ENCODE results near the gene DNAH7. TPM values are rescaled to one million over a fixed set of nuclear protein-coding genes. Genes with fewer than 3 reads are reported as not detected.

DNAH7 gene
- total and polyA plus RNA-seq, 2 experiments from 2014 or later, result 0.35 to 1.1 TPM

DNA sequence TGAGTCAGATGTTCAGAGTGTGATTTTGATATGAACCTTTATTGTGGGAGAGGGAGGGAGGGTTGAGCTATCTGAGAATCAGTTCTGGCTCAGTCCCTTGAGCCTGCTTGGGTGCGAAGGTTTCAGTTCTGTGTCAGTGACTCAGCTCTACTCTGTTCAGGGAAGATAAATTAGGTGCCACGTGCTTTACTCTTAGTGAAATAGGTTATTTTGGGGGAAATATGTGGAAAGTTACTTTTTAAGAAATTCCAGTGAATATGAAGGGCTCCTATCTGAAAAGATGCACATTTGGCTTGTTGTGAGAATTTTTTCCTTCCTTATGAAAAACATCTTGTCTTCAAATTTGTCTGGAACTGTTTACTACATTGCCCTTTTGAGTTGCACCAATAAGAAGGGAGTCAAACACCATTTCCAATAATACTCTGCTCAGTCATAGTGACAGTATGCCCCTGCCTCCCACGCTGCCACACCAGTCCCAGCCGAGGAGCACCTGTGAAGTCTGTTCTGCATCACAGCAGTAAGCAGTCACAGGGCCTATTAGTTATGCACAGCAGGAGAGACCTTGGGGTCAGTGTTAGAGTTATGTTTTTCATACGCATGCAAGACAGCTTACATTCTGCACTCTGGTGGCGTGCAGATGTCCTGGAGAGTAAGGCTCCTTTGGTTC lies 32.8 kb upstream of the DNAH7 start:
- Mint-ChIP-seq H3K9me3 (no peaks in the 10 kb centered on the region), H3K4me1 (peaks cover 24% of the 10 kb centered on the region), H3K27ac (peak overlapping the region; percentile 69), H3K27me3 (ENCODE audit: insufficient read depth, low read depth, poor library complexity) (no peaks in the 10 kb centered on the region), H3K36me3 (ENCODE audit: low read depth) (no peaks in the 10 kb centered on the region), H3K4me3 (no peak overlapping the region)
- Histone ChIP-seq H4K20me1 (replicated peaks; ENCODE audit: insufficient read depth) (no peaks in the 10 kb centered on the region), H3F3A (replicated peaks; ENCODE audit: low read depth) (no peaks in the 10 kb centered on the region), H3K4me2 (no peak overlapping the region), H3K79me2 (replicated peaks; ENCODE audit: insufficient read depth) (no peaks in the 10 kb centered on the region), H3K4me1 (ENCODE audit: insufficient read depth) (peaks cover 13% of the 10 kb centered on the region), H3K27me3 (ENCODE audit: insufficient read depth) (no peaks in the 10 kb centered on the region), H2AFZ (peak overlapping the region; percentile 60; the same call in 1 of the 2 replicates), H3K36me3 (ENCODE audit: insufficient read depth) (no peaks in the 10 kb centered on the region), H3K4me3 (no peak overlapping the region), H3K9me2 (ENCODE audit: insufficient read depth) (no peaks in the 10 kb centered on the region), H3K27ac (ENCODE audit: low read depth) (no peak overlapping the region)
- no peak; the same call in 2 of the 3 replicates for ATAC-seq
- TF ChIP-seq CREB1 (CRISPR knock-in tag; IDR thresholded peaks at IDR 0.05; ENCODE audit: low read depth) (no peak), POLR2AphosphoS5 (IDR thresholded peaks at IDR 0.05; ENCODE audit: low read depth) (no peak), ZNF114 (CRISPR knock-in tag; IDR thresholded peaks at IDR 0.05) (no peak), JUNB (IDR thresholded peaks at IDR 0.05; ENCODE audit: unreplicated experiment) (no peak), EZH2 (IDR thresholded peaks at IDR 0.05; ENCODE audit: low read depth, unreplicated experiment) (no peak), STAT1 (IDR thresholded peaks at IDR 0.05; ENCODE audit: unreplicated experiment) (no peak), EZH2phosphoT487 (IDR thresholded peaks at IDR 0.05; ENCODE audit: unreplicated experiment) (no peak), ZNF331 (CRISPR knock-in tag; IDR thresholded peaks at IDR 0.05; ENCODE audit: low read depth) (no peak), NANOG (IDR thresholded peaks at IDR 0.05; ENCODE audit: borderline replicate concordance) (no peak)
- TF ChIP-seq, protein P1, sequence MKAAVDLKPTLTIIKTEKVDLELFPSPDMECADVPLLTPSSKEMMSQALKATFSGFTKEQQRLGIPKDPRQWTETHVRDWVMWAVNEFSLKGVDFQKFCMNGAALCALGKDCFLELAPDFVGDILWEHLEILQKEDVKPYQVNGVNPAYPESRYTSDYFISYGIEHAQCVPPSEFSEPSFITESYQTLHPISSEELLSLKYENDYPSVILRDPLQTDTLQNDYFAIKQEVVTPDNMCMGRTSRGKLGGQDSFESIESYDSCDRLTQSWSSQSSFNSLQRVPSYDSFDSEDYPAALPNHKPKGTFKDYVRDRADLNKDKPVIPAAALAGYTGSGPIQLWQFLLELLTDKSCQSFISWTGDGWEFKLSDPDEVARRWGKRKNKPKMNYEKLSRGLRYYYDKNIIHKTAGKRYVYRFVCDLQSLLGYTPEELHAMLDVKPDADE (IDR thresholded peaks at IDR 0.05), result no peak
- TF ChIP-seq, protein P2, sequence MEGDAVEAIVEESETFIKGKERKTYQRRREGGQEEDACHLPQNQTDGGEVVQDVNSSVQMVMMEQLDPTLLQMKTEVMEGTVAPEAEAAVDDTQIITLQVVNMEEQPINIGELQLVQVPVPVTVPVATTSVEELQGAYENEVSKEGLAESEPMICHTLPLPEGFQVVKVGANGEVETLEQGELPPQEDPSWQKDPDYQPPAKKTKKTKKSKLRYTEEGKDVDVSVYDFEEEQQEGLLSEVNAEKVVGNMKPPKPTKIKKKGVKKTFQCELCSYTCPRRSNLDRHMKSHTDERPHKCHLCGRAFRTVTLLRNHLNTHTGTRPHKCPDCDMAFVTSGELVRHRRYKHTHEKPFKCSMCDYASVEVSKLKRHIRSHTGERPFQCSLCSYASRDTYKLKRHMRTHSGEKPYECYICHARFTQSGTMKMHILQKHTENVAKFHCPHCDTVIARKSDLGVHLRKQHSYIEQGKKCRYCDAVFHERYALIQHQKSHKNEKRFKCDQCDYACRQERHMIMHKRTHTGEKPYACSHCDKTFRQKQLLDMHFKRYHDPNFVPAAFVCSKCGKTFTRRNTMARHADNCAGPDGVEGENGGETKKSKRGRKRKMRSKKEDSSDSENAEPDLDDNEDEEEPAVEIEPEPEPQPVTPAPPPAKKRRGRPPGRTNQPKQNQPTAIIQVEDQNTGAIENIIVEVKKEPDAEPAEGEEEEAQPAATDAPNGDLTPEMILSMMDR (conservative IDR thresholded peaks at IDR 0.05; ENCODE audit: low read depth in 2 of 2), result no peak
- TF ChIP-seq, protein P3, sequence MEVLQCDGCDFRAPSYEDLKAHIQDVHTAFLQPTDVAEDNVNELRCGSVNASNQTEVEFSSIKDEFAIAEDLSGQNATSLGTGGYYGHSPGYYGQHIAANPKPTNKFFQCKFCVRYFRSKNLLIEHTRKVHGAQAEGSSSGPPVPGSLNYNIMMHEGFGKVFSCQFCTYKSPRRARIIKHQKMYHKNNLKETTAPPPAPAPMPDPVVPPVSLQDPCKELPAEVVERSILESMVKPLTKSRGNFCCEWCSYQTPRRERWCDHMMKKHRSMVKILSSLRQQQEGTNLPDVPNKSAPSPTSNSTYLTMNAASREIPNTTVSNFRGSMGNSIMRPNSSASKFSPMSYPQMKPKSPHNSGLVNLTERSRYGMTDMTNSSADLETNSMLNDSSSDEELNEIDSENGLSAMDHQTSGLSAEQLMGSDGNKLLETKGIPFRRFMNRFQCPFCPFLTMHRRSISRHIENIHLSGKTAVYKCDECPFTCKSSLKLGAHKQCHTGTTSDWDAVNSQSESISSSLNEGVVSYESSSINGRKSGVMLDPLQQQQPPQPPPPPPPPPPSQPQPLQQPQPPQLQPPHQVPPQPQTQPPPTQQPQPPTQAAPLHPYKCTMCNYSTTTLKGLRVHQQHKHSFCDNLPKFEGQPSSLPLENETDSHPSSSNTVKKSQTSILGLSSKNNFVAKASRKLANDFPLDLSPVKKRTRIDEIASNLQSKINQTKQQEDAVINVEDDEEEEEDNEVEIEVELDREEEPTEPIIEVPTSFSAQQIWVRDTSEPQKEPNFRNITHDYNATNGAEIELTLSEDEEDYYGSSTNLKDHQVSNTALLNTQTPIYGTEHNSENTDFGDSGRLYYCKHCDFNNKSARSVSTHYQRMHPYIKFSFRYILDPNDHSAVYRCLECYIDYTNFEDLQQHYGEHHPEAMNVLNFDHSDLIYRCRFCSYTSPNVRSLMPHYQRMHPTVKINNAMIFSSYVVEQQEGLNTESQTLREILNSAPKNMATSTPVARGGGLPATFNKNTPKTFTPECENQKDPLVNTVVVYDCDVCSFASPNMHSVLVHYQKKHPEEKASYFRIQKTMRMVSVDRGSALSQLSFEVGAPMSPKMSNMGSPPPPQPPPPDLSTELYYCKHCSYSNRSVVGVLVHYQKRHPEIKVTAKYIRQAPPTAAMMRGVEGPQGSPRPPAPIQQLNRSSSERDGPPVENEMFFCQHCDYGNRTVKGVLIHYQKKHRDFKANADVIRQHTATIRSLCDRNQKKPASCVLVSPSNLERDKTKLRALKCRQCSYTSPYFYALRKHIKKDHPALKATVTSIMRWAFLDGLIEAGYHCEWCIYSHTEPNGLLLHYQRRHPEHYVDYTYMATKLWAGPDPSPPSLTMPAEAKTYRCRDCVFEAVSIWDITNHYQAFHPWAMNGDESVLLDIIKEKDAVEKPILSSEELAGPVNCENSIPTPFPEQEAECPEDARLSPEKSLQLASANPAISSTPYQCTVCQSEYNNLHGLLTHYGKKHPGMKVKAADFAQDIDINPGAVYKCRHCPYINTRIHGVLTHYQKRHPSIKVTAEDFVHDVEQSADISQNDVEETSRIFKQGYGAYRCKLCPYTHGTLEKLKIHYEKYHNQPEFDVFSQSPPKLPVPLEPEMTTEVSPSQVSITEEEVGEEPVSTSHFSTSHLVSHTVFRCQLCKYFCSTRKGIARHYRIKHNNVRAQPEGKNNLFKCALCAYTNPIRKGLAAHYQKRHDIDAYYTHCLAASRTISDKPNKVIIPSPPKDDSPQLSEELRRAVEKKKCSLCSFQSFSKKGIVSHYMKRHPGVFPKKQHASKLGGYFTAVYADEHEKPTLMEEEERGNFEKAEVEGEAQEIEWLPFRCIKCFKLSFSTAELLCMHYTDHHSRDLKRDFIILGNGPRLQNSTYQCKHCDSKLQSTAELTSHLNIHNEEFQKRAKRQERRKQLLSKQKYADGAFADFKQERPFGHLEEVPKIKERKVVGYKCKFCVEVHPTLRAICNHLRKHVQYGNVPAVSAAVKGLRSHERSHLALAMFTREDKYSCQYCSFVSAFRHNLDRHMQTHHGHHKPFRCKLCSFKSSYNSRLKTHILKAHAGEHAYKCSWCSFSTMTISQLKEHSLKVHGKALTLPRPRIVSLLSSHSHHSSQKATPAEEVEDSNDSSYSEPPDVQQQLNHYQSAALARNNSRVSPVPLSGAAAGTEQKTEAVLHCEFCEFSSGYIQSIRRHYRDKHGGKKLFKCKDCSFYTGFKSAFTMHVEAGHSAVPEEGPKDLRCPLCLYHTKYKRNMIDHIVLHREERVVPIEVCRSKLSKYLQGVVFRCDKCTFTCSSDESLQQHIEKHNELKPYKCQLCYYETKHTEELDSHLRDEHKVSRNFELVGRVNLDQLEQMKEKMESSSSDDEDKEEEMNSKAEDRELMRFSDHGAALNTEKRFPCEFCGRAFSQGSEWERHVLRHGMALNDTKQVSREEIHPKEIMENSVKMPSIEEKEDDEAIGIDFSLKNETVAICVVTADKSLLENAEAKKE (CRISPR knock-in tag; IDR thresholded peaks at IDR 0.05), result no peak
- TF ChIP-seq, protein P4, sequence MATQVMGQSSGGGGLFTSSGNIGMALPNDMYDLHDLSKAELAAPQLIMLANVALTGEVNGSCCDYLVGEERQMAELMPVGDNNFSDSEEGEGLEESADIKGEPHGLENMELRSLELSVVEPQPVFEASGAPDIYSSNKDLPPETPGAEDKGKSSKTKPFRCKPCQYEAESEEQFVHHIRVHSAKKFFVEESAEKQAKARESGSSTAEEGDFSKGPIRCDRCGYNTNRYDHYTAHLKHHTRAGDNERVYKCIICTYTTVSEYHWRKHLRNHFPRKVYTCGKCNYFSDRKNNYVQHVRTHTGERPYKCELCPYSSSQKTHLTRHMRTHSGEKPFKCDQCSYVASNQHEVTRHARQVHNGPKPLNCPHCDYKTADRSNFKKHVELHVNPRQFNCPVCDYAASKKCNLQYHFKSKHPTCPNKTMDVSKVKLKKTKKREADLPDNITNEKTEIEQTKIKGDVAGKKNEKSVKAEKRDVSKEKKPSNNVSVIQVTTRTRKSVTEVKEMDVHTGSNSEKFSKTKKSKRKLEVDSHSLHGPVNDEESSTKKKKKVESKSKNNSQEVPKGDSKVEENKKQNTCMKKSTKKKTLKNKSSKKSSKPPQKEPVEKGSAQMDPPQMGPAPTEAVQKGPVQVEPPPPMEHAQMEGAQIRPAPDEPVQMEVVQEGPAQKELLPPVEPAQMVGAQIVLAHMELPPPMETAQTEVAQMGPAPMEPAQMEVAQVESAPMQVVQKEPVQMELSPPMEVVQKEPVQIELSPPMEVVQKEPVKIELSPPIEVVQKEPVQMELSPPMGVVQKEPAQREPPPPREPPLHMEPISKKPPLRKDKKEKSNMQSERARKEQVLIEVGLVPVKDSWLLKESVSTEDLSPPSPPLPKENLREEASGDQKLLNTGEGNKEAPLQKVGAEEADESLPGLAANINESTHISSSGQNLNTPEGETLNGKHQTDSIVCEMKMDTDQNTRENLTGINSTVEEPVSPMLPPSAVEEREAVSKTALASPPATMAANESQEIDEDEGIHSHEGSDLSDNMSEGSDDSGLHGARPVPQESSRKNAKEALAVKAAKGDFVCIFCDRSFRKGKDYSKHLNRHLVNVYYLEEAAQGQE (IDR thresholded peaks at IDR 0.05; ENCODE audit: unreplicated experiment), result no peak
- no peak for DNase-seq (ENCODE audit: low spot score)
